DOHH2 (cell line): ENCODE data around the gene ZNF512.

Experiments used
- CTCF ChIP-seq: fragments of 200-600 bp; sonication (generic); IDR thresholded peaks from one replicate; pipeline ENCODE4 v1.5.1; 2014; ENCODE audit warnings: antibody characterized with exemption, mild to moderate bottlenecking, low read depth, low read length; ENCODE audit not compliant: poor library complexity, severe bottlenecking
- EZH2phosphoT487 ChIP-seq: fragments of 200-600 bp; sonication (generic); IDR thresholded peaks from 2 replicates; pipeline ENCODE4 v1.6.1; 2017; ENCODE audit warnings: borderline replicate concordance, mild to moderate bottlenecking, antibody characterized with exemption, low read length, moderate library complexity, mixed read lengths

GRCh38 chr2:27651056-27651455 lies 68.2 kb downstream of the ZNF512 start:
- TF ChIP-seq CTCF, result no peak
- TF ChIP-seq EZH2phosphoT487, result no peak
